Brain microvascular endothelial cell (primary cell): ENCODE measurements around the gene M1AP.

ENCODE experiments used
- DNase-seq: peaks from one replicate; pipeline ENCODE4 v3.0.0-alpha.2; 2020
- H3K27ac ChIP-seq: fragments of 250-450 bp; sonication (Bioruptor Pico); 2 replicates; pipeline ENCODE4 v1.5.1; 2020; ENCODE audit warnings: mild to moderate bottlenecking, moderate library complexity
- H3K27me3 ChIP-seq: fragments of 250-450 bp; sonication (Bioruptor Pico); replicated peaks from 2 replicates; pipeline ENCODE4 v1.5.1; 2020; ENCODE audit warnings: mild to moderate bottlenecking
- H3K36me3 ChIP-seq: fragments of 250-450 bp; sonication (Bioruptor Pico); replicated peaks from 2 replicates; pipeline ENCODE4 v1.5.1; 2020; ENCODE audit warnings: mild to moderate bottlenecking
- H3K4me3 ChIP-seq: 2 replicates; pipeline ENCODE4 v1.5.1; 2011; ENCODE audit warnings: low read depth, mild to moderate bottlenecking, control low read depth, low read length, moderate library complexity
- in situ Hi-C: cut with HindIII; loops from 2 replicates; pipeline ENCODE4 v1.10.0; 2017; ENCODE audit warnings: low sequenced_read_pairs, low pct_ligation_motif_present
- TF ChIP-seq, protein P1 (sequence below): IDR thresholded peaks from 2 replicates; pipeline ENCODE4 v1.5.1; 2011; ENCODE audit warnings: low read depth, mild to moderate bottlenecking, moderate library complexity, low read length, control low read depth, inconsistent platforms; ENCODE audit errors: missing control alignments

Gene M1AP

DNA sequence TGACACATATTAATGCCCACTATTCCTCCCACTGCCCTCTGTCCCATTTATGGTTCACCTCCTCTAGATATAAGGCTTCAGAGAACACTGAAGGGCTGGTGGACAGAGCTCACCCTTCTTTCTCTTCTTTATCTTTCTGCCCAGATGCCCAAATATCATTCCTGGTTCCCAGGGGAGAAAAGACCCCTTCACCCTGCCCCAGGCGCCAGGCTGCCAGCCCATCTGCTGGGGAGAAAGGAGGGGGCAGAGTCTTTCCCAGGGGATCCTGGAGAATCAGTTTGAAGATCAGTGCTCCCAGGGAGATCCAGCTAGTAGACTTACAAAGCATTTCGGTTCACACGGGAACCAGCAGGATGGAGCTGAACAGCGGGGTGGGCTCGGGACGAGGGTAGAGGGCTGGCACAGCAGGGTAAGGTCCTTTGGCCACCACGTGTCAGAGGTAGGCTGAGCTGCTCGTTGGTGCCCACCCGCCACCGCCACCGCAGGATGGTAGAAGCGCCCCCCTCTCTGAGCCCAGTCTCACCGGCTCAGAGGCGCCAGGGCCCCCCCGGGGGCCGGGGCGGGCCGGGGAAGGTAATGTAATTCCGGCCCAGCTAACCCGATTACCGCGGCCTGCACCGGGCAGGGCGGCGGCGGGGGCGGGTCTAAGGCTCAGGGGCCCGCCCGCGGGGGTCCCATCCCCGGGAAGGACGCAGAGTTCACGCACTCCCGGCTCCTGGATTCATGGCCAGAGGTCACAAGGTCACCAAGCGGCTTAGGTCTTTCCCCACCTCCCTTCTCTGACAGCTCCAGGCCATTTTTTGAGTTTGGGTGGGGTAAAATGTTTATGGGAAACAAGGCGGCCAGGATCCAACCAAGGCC lies 135.2 kb downstream of the M1AP start:
- H3K36me3 ChIP-seq, result no peaks in the 10 kb centered on the region
- in situ Hi-C loops, result no loop called here
- peaks cover 61% of the 10 kb centered on the region for H3K27me3 ChIP-seq
- DNase-seq, result no peak
- TF ChIP-seq, protein P1, sequence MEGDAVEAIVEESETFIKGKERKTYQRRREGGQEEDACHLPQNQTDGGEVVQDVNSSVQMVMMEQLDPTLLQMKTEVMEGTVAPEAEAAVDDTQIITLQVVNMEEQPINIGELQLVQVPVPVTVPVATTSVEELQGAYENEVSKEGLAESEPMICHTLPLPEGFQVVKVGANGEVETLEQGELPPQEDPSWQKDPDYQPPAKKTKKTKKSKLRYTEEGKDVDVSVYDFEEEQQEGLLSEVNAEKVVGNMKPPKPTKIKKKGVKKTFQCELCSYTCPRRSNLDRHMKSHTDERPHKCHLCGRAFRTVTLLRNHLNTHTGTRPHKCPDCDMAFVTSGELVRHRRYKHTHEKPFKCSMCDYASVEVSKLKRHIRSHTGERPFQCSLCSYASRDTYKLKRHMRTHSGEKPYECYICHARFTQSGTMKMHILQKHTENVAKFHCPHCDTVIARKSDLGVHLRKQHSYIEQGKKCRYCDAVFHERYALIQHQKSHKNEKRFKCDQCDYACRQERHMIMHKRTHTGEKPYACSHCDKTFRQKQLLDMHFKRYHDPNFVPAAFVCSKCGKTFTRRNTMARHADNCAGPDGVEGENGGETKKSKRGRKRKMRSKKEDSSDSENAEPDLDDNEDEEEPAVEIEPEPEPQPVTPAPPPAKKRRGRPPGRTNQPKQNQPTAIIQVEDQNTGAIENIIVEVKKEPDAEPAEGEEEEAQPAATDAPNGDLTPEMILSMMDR, result no peak
- no peak overlapping the region for H3K4me3 ChIP-seq
- no peak overlapping the region for H3K27ac ChIP-seq

DNA sequence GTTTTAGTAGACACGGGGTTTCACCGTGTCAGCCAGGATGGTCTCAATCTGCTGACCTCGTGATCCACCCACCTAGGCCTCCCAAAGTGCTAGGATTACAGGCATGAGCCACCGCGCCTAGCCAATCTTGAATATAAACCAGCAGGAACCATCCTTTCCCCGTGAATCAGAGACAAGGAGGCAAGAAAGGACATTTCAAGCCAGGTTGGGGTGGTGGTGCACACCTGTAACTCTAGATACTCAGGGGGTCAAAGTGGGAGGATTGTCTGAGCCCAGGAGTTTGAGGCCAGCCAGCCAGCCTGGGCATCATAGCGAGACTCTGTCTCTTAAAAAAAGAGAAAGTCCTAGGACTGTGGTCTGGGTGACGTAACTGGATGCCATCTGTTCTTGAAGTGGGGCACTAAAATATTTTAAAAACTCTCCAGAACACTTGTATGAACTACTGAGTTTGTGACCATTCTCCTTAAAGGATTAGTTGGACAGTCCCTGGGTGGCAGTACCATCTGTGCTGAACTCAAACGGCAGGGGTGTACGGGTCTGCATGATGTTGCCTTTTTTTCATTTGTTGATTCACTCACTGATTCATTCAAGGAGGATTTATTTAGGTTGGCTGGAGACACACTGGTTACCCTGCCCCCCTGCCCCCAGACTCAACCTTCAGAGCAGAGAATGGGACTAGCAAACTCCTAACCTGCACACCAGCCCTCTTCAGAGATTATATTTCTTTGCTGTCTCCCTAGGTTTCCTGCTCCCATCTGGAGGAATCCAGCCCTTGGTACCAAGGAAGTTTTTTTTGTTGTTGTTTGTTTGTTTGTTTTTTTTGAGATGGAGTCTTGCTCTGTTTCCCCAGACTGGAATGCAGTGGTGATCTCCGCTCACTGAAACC lies 136.8 kb downstream of the M1AP start:
- H3K27me3 ChIP-seq, result peaks cover 52% of the 10 kb centered on the region
- no peak overlapping the region for H3K27ac ChIP-seq
- TF ChIP-seq, protein P1, result no peak
- no peak overlapping the region for H3K4me3 ChIP-seq
- in situ Hi-C loops, result no loop called here
- no peaks in the 10 kb centered on the region for H3K36me3 ChIP-seq
- DNase-seq, result no peak

DNA sequence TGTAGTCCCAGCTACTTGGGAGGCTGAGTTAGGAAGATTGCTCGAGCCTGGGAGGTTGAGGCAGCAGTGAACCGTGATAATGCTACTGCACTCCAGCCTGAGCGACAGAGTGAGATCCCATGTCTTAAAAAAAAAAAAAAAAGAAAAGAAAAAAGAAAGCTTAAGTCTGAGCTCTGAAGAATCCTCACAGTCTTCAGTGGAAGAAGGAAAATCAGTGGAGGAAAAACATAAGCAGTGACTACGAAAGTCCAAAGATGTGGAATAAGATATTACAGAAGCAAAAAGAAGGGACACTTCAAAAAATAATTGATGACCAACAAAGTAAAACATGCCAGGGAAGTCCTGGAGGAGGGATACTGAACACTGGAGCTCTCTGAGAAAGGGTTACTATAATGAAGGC lies 137.9 kb downstream of the M1AP start:
- no peak for DNase-seq
- Histone ChIP-seq H3K27me3 (peaks cover 42% of the 10 kb centered on the region), H3K36me3 (peaks cover 7% of the 10 kb centered on the region), H3K27ac (no peak overlapping the region), H3K4me3 (no peak overlapping the region)
- TF ChIP-seq, protein P1, result no peak
- in situ Hi-C loops, result no loop called here

DNA sequence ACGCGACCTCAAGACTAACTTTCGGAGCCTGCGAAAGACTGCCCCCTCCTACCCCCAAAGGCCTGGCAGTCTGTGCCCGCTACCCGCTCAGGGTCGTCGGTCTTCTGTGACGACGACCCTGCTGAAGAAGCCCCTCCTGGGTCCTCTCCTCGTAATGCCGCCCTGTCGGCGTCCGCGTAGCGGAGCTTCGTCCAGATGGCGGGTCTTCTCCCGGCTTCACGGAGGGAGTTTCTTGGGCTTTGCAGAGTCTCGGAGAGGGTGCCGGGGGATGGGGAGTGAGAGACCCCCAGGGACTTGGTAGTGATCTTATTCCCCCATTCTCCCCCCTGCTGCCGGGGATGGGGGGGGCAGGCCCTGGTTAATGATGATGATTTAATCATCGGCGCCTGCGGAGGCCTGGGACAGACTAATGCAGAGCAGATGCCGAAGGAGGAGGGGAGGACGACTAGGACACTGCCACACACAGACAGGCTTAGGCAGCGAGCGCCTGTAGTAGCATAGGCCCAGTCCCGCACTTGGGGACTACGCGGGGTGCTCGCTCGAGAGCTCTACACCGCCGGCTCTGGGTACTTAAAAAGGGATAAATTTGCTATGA lies 140.1 kb downstream of the M1AP start:
- in situ Hi-C loops, result no loop called here
- TF ChIP-seq, protein P1, result no peak
- Histone ChIP-seq H3K4me3 (peak overlapping the region; percentile 100), H3K27me3 (peaks cover 19% of the 10 kb centered on the region), H3K36me3 (peaks cover 8% of the 10 kb centered on the region), H3K27ac (peak overlapping the region; percentile 97)
- DNase-seq, result no peak
